Activated CD8-positive, alpha-beta memory T cell treated with anti-CD3 and anti-CD28 coated beads, Interleukin-2, amount 50 U/mL, for 24 hours (primary cell): Measurements from ENCODE around the gene WDR64.

Experiments used
- DNase-seq: peaks from one replicate; pipeline ENCODE4 v3.0.0-alpha.2; 2020; ENCODE audit errors: extremely low read depth

Gene WDR64

GRCh38 chr1:241738284-241739078, 86.4 kb downstream of the WDR64 start:
- DNase-seq = no peak

GRCh38 chr1:241742084-241742483, 90.0 kb downstream of the WDR64 start:
- no peak for DNase-seq

GRCh38 chr1:241744591-241744990, 92.5 kb downstream of the WDR64 start:
- DNase-seq = no peak

GRCh38 chr1:241747992-241748391, 95.9 kb downstream of the WDR64 start:
- DNase-seq = no peak

GRCh38 chr1:241749041-241749944, 97.2 kb downstream of the WDR64 start:
- DNase-seq = no peak

GRCh38 chr1:241749945-241750695, 98.0 kb downstream of the WDR64 start:
- no peak for DNase-seq

- DNase-seq = no peak
These were observed 99.4 kb downstream of the WDR64 start for GRCh38 chr1:241751524-241751923.

GRCh38 chr1:241762713-241763339, 110.7 kb downstream of the WDR64 start:
- DNase-seq = no peak

- no peak for DNase-seq
These were observed 113.3 kb downstream of the WDR64 start for GRCh38 chr1:241765390-241765789.

GRCh38 chr1:241767737-241768136, 115.7 kb downstream of the WDR64 start:
- DNase-seq = no peak

GRCh38 chr1:241770115-241770514, 118.0 kb downstream of the WDR64 start:
- DNase-seq = no peak

GRCh38 chr1:241771117-241771516, 119.0 kb downstream of the WDR64 start:
- DNase-seq = no peak

GRCh38 chr1:241772932-241773500, 120.9 kb downstream of the WDR64 start:
- DNase-seq = no peak

- DNase-seq = no peak
These were observed 121.9 kb downstream of the WDR64 start for GRCh38 chr1:241773991-241774390.

GRCh38 chr1:241775021-241775420, 122.9 kb downstream of the WDR64 start:
- DNase-seq = no peak

GRCh38 chr1:241776911-241777310, 124.8 kb downstream of the WDR64 start:
- DNase-seq = no peak

GRCh38 chr1:241778117-241778516, 126.0 kb downstream of the WDR64 start:
- no peak for DNase-seq

- no peak for DNase-seq
These were observed 127.8 kb downstream of the WDR64 start for GRCh38 chr1:241779897-241780296.

GRCh38 chr1:241782396-241782795, 130.3 kb downstream of the WDR64 start:
- no peak for DNase-seq

- no peak for DNase-seq
These were observed 135.6 kb downstream of the WDR64 start for GRCh38 chr1:241787691-241788090.

- no peak for DNase-seq
These were observed 137.0 kb downstream of the WDR64 start for GRCh38 chr1:241789061-241789460.
